GM19239 (cell line): Measurements from ENCODE around the gene CLPSL1.

Experiments
- DNase-seq: peaks from one replicate; pipeline ENCODE4 v3.0.0; 2011; ENCODE audit warnings: low spot score; ENCODE audit not compliant: insufficient read length
- FAIRE-seq: peaks from 2 replicates; lab custom pipeline; 2011; peaks lifted over from hg19 to GRCh38; lab: Jason Lieb, UNC

Gene CLPSL1

GRCh38 chr6:35794536-35795452 is 14.0 kb downstream of the CLPSL1 start:
- DNase-seq: no peak

GRCh38 chr6:35795453-35796071 is 14.7 kb downstream of the CLPSL1 start:
- no peak for FAIRE-seq
- no peak for DNase-seq

More at GRCh38 chr6:35794536-35795452, 14.0 kb downstream of the CLPSL1 start:
- FAIRE-seq: no peak

- DNase-seq (no peak), FAIRE-seq (no peak)
Observed at GRCh38 chr6:35796236-35796635, 15.4 kb downstream of the CLPSL1 start.

DNA sequence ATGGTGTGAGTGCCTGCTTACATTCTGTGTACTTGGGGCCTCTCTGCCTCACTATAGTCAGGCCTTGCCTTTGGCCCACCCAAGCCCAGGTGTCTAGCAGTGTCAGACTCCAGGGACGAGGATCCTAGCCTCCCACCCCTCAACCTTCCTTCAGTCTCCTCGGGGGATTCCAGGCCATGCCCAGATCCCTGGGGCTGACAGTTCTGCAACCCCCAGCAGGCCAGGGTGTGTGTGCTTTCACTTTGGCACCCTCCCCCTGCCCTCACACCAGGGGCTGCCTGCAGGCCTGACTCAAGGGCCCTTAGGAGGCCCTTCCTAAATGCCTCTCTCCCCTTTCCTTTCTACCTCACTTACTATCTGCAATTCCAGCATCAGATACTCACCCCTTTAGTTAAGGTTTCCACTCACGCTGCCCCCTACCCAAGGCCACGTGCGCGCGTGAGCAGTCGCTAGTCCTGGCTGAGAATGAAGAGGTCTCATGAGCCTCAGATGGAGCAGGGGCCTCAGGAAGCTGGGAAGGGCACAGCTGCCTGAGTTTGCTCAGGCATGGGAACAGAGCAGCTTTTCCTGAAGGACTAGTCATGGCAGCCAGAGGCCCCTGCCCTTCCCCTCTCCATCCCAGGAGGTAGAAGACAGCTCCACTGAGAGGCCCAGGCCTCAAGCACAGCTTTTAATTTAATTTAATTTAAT is 17.2 kb downstream of the CLPSL1 start:
- no peak for FAIRE-seq

GRCh38 chr6:35798706-35799105 is 17.9 kb downstream of the CLPSL1 start:
- no peak for FAIRE-seq
- no peak for DNase-seq

More for the DNA sequence above, 17.2 kb downstream of the CLPSL1 start:
- DNase-seq: no peak

DNA sequence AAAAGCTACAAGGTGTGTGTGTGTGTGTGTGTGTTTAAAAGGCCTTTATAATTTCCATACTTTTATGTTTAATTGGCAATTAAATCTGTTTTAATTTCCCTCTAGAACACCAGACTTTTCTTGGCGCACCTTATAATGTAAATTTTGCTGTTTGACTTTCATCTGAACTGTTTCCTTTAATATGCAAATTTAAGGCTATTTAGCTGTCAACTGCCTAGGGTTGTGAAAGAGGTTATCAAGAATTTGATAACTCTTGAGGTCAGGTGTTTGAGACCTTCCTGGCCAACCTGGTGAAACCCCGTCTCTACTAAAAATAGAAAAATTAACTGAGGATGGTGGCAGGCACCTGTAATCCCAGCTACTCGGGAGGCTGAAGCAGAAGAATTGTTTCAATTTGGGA is 20.3 kb downstream of the CLPSL1 start:
- no peak for DNase-seq
- no peak for FAIRE-seq

DNA sequence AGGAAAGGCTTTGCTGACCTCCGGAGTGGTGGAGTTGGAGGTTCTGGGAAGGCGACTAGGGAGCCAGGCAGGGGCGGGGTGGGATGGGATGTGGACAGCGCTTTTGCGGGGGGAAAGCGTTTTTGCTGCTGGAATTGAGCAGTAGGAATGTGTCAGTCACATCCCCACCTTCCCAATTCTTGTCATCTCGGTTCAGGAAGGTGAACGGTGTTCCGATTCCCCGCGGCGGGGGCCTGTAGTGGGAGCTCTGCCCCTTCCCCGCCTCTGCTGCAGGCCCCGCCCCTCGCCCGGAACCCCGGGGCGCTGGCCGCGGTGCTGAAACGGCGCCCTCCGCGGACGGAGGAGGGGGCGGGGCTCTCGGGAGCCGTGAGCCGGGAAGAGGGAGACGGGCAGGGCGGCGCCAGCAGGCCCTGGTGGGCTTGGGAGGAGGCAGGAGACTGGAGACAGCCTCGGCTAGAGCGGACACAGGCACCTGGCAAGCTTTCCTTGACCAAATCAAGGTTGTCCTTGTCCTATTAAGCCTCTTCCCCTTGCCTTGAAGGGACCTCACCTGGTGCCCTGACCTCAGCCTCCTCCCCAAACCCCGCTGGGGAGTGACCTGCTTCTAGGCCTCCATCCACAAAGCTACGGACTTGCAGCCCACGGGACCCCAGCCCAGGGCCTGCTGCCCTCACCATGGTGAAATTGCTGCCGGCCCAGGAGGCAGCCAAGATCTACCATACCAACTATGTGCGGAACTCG is 24.3 kb downstream of the CLPSL1 start, which contains the start of gene LHFPL5:
LHFPL5 (plus strand) TSS at position 357 of the 741 bp plus-strand sequence; CDS start at position 676, 319 bp downstream.
- FAIRE-seq: no peak
- peak; percentile 65 for DNase-seq

DNA sequence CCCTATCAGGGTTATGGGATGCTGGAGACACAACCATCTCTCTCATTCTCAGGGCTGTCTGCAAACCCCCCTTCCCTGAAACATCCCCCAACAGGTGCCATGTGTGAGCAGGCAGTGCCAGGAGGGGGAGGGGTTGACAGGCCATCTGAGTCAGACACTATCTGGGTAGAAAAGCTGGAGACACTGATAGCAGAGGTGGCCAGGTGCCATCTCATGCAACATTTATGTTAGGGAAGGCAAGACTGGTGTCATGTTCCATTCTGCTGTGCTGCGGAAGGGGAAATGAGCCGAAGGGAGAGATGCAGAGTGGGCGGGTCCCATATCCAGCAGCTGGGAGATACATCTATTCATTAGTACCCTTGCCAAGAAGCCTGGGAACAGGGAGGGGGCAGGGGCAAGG is 27.9 kb downstream of the CLPSL1 start:
- no peak for DNase-seq
- FAIRE-seq: no peak

DNA sequence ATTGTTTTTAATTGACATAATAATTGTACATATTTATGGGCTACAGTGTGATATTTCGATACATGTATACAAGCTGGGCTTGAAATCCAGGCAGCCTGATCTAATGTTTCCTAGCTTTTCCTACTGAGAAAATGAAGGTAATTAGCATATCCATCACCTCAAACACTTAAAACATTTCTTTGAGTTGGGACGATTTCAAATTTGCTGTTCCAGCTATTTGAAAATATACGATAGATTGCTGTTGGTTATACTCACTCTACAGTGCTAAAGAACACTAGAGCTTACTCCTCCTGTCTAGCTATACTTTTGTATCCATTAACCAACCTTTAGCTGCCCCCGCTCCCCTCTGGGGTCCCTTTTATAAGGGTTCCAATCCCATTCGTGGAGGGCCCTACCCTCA is 29.0 kb downstream of the CLPSL1 start:
- no peak for FAIRE-seq
- DNase-seq: no peak

GRCh38 chr6:35810971-35811698 is 30.3 kb downstream of the CLPSL1 start:
- DNase-seq (no peak), FAIRE-seq (no peak)

DNA sequence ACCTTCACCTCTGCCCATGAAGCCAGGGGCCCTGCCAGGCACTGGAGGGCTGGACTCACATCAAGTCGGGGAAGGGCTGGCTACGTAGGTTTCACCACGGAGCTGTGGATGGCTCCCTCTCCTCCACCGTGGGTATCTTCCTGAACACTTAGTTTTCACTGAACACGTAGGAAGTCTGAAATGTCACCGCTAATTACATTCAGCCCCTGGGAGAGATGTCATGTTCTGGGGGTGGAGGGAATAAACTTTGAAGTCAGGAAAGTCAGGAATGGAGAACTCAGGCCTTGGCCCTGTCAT is 30.8 kb downstream of the CLPSL1 start:
- DNase-seq (no peak), FAIRE-seq (no peak)

DNA sequence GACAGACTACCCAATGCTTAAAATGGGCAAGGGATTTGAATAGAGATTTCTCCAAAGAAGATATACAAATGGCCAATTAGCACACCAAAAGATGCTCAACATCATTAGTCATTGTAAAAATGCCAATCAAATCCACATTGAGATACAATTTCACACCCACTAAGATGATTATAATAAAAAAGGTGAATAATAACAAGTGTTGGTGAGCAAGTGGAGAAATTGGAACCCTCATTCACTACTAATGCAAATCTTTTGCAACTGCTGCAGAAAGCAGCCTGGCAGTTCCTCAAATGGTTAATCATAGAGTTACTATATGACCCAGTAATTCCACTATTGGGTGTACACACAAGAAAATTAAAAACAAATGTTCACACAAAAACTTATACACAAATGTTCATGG is 36.7 kb downstream of the CLPSL1 start:
- no peak for FAIRE-seq
- DNase-seq: no peak

GRCh38 chr6:35823601-35824000 is 42.8 kb downstream of the CLPSL1 start:
- DNase-seq: no peak
- FAIRE-seq: no peak

- DNase-seq (no peak), FAIRE-seq (no peak)
Observed at GRCh38 chr6:35824552-35825192, 43.9 kb downstream of the CLPSL1 start.

DNA sequence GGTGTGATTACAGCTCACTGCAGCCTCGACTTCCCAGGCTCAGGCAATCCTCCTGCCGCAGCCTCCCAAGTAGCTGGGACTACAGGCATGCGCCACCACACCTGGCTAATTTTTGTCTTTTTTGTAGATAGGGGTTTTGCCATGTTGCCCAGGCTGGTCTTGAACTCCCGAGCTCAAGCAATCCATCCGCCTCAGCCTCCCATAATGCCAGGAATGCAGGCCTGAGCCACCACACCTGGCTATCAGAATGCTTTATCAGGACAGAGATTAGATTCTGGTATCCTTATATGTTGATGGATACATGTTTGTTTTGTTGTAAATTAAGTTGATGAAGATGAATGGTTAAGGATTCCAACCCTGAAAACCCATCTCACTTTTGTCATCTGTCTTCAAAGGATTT is 48.5 kb downstream of the CLPSL1 start:
- DNase-seq: no peak
- FAIRE-seq: no peak

DNA sequence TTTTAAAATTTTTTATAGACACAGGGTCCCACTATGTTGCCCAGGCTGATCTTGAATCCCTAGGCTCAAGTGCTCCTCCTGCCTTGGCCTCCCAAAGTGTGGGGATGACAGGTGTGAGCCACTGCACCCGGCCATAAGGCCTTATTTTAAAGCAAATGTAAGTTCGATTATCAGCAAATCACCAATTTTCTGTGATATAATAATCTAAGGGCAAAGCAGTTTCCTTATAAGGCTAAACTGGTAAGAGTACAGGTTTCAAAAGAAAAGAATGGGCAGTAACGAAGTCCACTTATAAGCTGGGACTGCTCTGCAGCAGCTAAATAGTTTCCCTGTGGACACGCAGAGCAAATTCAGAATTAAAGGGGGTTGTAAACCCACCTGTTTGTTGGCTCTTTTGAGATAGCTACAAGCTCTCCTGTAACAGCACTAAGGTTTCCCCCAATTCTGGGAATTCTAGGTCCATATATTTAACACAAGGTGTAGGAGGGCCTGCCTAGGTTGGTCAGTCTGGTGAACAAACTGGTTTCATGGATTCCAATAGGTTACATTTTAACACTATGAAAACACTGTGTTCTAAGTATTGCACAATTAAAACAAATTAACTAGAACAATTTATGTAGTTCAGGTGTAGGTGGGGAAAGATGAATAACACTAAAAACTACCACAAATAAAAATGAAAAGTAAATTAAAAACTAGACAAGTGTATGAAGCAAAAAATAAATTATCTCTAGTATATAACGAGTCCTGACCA is 50.6 kb downstream of the CLPSL1 start:
- FAIRE-seq: no peak

DNA sequence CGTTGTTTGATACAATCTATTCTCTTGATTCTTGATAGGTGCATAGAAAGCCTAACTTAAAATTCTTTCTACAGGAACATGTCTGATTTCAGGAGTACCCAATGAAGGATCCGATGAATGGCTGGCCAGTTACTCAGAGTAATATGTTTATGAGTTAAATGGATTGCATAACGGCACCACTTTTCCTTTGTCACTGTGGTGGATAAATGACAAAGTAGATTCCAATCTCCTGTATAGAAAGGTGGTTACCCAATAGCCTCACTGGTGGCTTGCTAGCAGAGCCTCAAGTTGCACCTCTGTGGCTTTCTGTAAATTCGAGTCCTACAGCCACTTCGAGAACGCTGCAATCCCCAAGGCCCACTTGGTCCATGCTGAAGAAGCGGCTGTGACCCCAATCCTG is 52.7 kb downstream of the CLPSL1 start:
- DNase-seq (no peak), FAIRE-seq (no peak)

More for the DNA sequence above, 50.6 kb downstream of the CLPSL1 start:
- DNase-seq: no peak
